Activated naive CD4-positive, alpha-beta T cell treated with anti-CD3 and anti-CD28 coated beads for 36 hours (primary cell): ENCODE results near the gene ICE1. TPM values are rescaled to one million over a fixed set of nuclear protein-coding genes. Genes with fewer than 3 reads are reported as not detected.

ENCODE experiments used
- CTCF ChIA-PET: fragments of 350-600 bp; sonication (Branson Sonifier 250); formaldehyde crosslinking; loops from one replicate; lab custom pipeline; 2021; ENCODE audit warnings: antibody characterized with exemption; lab: Charles Lee
- DNase-seq: peaks from one replicate; pipeline ENCODE4 v3.0.0-alpha.2; 2020
- H3K27ac Mint-ChIP-seq: one replicate; pipeline ENCODE4 v1.8.0; 2021; ENCODE audit warnings: mild to moderate bottlenecking, mixed read lengths
- H3K27me3 Mint-ChIP-seq: one replicate; pipeline ENCODE4 v1.8.0; 2021; ENCODE audit warnings: low read depth, mixed read lengths
- H3K36me3 Mint-ChIP-seq: one replicate; pipeline ENCODE4 v1.8.0; 2021; ENCODE audit warnings: low read depth, mixed read lengths
- H3K4me1 Mint-ChIP-seq: one replicate; pipeline ENCODE4 v1.8.0; 2021; ENCODE audit warnings: low read depth, mixed read lengths
- H3K4me3 Mint-ChIP-seq: one replicate; pipeline ENCODE4 v1.8.0; 2021; ENCODE audit warnings: mild to moderate bottlenecking, moderate library complexity, mixed read lengths
- H3K9me3 Mint-ChIP-seq: one replicate; pipeline ENCODE4 v1.8.0; 2021; ENCODE audit warnings: mixed read lengths
- intact Hi-C: fragments of 100-400 bp; cut with micrococcal nuclease; formaldehyde crosslinking; loops from one replicate; pipeline ENCODE4 v1.15.1; 2023
- total RNA-seq, 2 experiments: library from RNA; stranded (reverse); gene quantifications; one replicate each; pipeline ENCODE4 v1.2.3, GENCODE V29; 2021

The ICE1 gene
- total RNA-seq, 2 experiments from 2014 or later, result 19.1 to 20.6 TPM

DNA sequence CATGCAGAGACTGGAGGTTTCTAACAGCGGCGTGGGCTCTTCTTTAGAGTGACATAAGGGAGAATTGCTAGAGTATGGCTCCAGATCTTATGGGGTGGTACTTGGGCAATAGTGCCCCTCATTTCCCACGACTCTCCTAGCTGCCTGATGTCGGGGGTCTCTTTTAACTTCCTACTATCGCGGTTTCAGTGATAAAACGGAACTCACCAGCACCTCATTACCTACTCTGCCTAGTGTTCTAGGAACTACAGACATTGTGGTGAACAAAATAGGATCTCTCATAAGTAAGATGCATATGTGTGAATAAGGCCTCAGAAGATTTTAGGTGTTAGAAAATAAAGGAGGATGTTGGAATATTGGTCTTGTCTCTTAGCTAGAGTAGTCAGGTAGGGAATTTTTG lies 1.1 kb downstream of the ICE1 start:
- DNase-seq, result no peak
- H3K9me3 Mint-ChIP-seq, result no peaks in the 10 kb centered on the region
- CTCF ChIA-PET, result no interaction called here
- intact Hi-C loops, result loop anchor here (1.0 kb wide), 1 partner anchor 9 kb away; no protein-coding TSS in a partner anchor
- H3K27ac Mint-ChIP-seq, result no peak overlapping the region
- H3K36me3 Mint-ChIP-seq, result peaks cover 10% of the 10 kb centered on the region
- no peak overlapping the region for H3K4me3 Mint-ChIP-seq
- H3K27me3 Mint-ChIP-seq, result no peaks in the 10 kb centered on the region
- H3K4me1 Mint-ChIP-seq, result peaks cover 25% of the 10 kb centered on the region

DNA sequence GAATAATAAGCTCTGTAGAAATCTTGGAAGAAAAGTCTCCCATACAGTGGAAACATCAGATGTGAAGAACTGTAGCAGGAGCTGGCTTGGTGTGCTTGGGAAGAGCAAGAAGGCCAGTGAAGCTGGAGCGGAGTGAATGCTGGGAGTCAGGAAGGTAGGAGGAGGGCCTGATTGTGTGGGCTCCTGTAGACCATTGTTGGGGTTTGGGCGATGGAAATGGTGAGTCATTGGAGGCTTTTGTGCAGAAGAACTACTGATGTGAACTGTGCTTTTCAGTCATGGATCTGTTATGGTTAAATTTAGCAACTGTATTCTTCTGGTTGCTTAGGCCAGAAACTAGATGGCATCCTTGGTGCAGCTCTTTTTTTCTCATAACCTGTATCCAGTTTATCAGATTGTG lies 2.3 kb downstream of the ICE1 start:
- H3K36me3 Mint-ChIP-seq, result peaks cover 15% of the 10 kb centered on the region
- H3K9me3 Mint-ChIP-seq, result no peaks in the 10 kb centered on the region
- peak; percentile 48 for DNase-seq
- no peaks in the 10 kb centered on the region for H3K27me3 Mint-ChIP-seq
- CTCF ChIA-PET, result no interaction called here
- intact Hi-C loops, result no loop called here
- no peak overlapping the region for H3K27ac Mint-ChIP-seq
- H3K4me1 Mint-ChIP-seq, result peaks cover 30% of the 10 kb centered on the region
- H3K4me3 Mint-ChIP-seq, result no peak overlapping the region

DNA sequence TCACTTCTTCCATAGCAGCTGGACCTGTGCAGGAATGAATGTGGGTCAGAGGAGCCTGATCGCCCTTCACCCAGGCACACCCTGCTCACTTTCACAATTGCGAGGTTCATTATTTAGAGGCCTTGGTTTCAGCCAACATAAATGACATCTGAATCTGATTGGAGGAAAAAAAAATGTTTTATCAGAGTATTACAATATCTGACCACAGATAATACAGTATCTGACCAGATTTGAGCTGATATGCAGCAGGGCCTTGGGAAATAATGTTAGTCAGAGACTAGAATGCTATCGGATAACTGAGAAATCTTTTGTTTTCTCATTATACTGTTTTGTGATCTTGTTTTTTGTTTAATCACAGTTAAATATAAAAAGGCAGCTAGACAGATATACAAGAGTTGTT lies 7.7 kb downstream of the ICE1 start:
- Mint-ChIP-seq H3K9me3 (no peaks in the 10 kb centered on the region), H3K4me3 (no peak overlapping the region), H3K4me1 (peaks cover 53% of the 10 kb centered on the region), H3K36me3 (peaks cover 12% of the 10 kb centered on the region), H3K27ac (no peak overlapping the region), H3K27me3 (no peaks in the 10 kb centered on the region)
- no peak for DNase-seq
- CTCF ChIA-PET, result no interaction called here
- intact Hi-C loops, result no loop called here

DNA sequence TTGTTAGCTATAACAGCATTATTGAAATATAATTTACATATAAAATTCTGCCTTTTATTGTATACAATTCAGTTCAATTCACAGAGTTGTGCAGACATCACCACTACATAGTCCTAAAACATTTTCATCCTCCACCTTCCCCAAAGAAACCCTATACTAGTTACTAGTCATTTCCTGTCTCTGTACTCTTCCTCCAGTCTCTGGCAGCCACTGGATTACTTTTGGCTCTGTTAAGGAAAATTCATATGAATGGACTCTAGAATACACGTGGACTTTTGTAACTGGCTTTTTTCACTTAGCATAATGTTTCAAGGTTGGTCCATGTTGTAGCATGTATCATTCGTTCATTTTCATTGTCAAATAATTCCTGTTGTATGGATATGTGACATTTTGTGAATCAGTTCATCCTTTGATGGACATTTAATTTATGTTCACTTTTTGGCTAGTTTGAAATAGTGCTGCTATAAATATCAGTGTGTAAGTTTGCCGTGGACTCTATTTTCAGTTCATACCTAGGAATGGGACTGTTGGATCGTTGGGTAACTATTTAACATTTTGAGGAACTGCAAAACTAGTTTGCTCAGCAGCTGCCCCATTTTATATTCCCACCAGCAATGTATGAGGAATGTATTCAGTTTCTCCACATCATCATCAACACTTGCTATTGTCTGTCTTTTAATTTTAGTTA lies 9.7 kb downstream of the ICE1 start:
- H3K36me3 Mint-ChIP-seq, result peaks cover 9% of the 10 kb centered on the region
- no peaks in the 10 kb centered on the region for H3K27me3 Mint-ChIP-seq
- DNase-seq, result no peak
- H3K4me3 Mint-ChIP-seq, result no peak overlapping the region
- H3K4me1 Mint-ChIP-seq, result peaks cover 54% of the 10 kb centered on the region
- H3K9me3 Mint-ChIP-seq, result no peaks in the 10 kb centered on the region
- intact Hi-C loops, result loop anchor here (1.0 kb wide), 1 partner anchor 9 kb away; no protein-coding TSS in a partner anchor
- H3K27ac Mint-ChIP-seq, result no peak overlapping the region
- CTCF ChIA-PET, result no interaction called here

GRCh38 chr5:5436203-5436760 lies 13.8 kb downstream of the ICE1 start:
- H3K27me3 Mint-ChIP-seq, result no peaks in the 10 kb centered on the region
- H3K36me3 Mint-ChIP-seq, result peaks cover 14% of the 10 kb centered on the region
- H3K27ac Mint-ChIP-seq, result no peak overlapping the region
- intact Hi-C loops, result no loop called here
- no peak overlapping the region for H3K4me3 Mint-ChIP-seq
- H3K4me1 Mint-ChIP-seq, result peaks cover 30% of the 10 kb centered on the region
- CTCF ChIA-PET, result no interaction called here
- DNase-seq, result no peak
- H3K9me3 Mint-ChIP-seq, result no peaks in the 10 kb centered on the region

DNA sequence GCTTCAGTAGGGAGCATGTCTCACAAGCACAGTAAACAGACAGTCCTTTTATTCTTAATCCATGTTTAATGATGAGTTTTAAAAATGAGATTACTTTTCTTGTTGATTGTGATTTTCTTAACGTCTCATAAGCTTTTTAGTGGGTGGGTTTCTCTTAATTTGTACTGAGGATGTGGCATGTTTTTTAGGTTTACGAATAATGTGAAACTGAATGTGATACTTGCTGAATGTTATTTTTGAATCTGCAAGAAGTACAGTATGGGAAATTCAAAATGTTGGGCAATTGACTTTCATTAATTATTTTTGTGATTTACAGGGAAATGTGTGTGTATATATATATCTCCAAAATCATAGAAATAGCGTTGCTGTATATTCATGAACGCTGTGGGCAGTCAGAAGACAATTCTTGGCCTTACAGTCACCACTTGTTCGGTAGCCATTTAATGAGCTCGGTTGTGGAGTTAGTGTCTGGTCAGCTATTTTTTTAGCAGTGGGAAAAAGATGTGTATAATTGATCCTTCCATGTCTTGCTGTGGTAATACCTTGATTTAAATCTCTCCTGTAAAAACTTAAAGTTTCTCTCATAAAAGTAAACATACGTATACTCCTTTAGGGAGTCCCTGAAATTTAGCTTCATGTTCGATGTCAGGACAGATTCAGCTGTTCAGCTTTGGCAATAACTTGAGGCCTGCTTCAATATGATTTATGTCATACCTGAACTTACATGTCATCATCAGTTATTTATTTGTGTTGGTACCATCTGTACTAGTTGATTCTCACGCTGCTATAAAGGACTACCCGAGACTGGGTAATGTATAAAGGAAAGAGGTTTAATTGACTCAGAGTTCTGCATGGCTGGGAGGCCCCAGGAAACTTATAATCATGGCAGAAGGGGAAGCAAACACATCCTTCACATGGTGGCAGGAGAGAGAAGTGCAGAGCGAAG lies 15.0 kb downstream of the ICE1 start:
- CTCF ChIA-PET, result no interaction called here
- Mint-ChIP-seq H3K4me3 (no peak overlapping the region), H3K27ac (peak overlapping the region; percentile 20), H3K9me3 (no peaks in the 10 kb centered on the region), H3K36me3 (peaks cover 20% of the 10 kb centered on the region), H3K27me3 (no peaks in the 10 kb centered on the region), H3K4me1 (peaks cover 19% of the 10 kb centered on the region)
- intact Hi-C loops, result no loop called here
- DNase-seq, result no peak

- Mint-ChIP-seq H3K4me3 (no peak overlapping the region), H3K27ac (no peak overlapping the region), H3K27me3 (no peaks in the 10 kb centered on the region), H3K4me1 (no peaks in the 10 kb centered on the region), H3K9me3 (no peaks in the 10 kb centered on the region), H3K36me3 (peaks cover 37% of the 10 kb centered on the region)
- no peak for DNase-seq
- intact Hi-C loops, result no loop called here
- CTCF ChIA-PET, result no interaction called here
These were observed 29.4 kb downstream of the ICE1 start for GRCh38 chr5:5451863-5452262.

GRCh38 chr5:5453131-5453530 lies 30.7 kb downstream of the ICE1 start:
- CTCF ChIA-PET, result interaction anchor here (0.6 to 1.0 kb wide), 2 partner anchors 105 to 1128 kb away, joined by 3 read pairs; no protein-coding TSS in a partner anchor
- H3K27ac Mint-ChIP-seq, result no peak overlapping the region
- H3K4me3 Mint-ChIP-seq, result no peak overlapping the region

GRCh38 chr5:5454391-5454790 lies 31.9 kb downstream of the ICE1 start:
- Mint-ChIP-seq H3K27ac (no peak overlapping the region), H3K4me3 (no peak overlapping the region), H3K27me3 (no peaks in the 10 kb centered on the region), H3K4me1 (no peaks in the 10 kb centered on the region), H3K9me3 (no peaks in the 10 kb centered on the region), H3K36me3 (peaks cover 48% of the 10 kb centered on the region)
- CTCF ChIA-PET, result no interaction called here
- intact Hi-C loops, result no loop called here
- no peak for DNase-seq

More at GRCh38 chr5:5453131-5453530, 30.7 kb downstream of the ICE1 start:
- peaks cover 41% of the 10 kb centered on the region for H3K36me3 Mint-ChIP-seq
- H3K9me3 Mint-ChIP-seq, result no peaks in the 10 kb centered on the region
- no peak for DNase-seq
- H3K27me3 Mint-ChIP-seq, result no peaks in the 10 kb centered on the region
- H3K4me1 Mint-ChIP-seq, result no peaks in the 10 kb centered on the region
- intact Hi-C loops, result no loop called here

- CTCF ChIA-PET, result no interaction called here
- no peaks in the 10 kb centered on the region for H3K4me1 Mint-ChIP-seq
- intact Hi-C loops, result no loop called here
- H3K36me3 Mint-ChIP-seq, result peaks cover 58% of the 10 kb centered on the region
- no peaks in the 10 kb centered on the region for H3K9me3 Mint-ChIP-seq
- no peak for DNase-seq
- H3K27ac Mint-ChIP-seq, result no peak overlapping the region
- H3K27me3 Mint-ChIP-seq, result no peaks in the 10 kb centered on the region
- no peak overlapping the region for H3K4me3 Mint-ChIP-seq
These were observed 34.4 kb downstream of the ICE1 start for GRCh38 chr5:5456858-5457257.

DNA sequence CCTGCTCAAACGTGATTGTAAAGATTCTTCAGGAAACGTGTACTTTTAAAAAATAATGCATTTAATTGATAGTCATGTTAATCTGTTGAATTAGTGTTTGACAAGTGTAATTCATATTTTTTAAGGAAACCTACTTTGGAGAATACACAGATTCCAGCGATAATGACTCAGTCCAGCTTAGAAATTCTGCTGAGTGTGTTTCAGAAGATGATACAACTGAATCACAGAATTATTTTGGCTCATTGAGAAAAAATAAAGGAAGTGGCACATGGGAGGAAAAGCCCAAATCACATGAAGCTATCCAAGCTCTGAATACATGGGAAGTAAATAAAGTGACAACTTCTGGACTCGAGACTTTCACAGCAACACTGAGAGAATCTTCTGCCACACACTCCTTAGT lies 37.8 kb downstream of the ICE1 start:
- Mint-ChIP-seq H3K4me1 (no peaks in the 10 kb centered on the region), H3K27ac (no peak overlapping the region), H3K9me3 (no peaks in the 10 kb centered on the region), H3K27me3 (no peaks in the 10 kb centered on the region), H3K4me3 (no peak overlapping the region), H3K36me3 (peaks cover 74% of the 10 kb centered on the region)
- DNase-seq, result no peak
- intact Hi-C loops, result no loop called here
- CTCF ChIA-PET, result no interaction called here

DNA sequence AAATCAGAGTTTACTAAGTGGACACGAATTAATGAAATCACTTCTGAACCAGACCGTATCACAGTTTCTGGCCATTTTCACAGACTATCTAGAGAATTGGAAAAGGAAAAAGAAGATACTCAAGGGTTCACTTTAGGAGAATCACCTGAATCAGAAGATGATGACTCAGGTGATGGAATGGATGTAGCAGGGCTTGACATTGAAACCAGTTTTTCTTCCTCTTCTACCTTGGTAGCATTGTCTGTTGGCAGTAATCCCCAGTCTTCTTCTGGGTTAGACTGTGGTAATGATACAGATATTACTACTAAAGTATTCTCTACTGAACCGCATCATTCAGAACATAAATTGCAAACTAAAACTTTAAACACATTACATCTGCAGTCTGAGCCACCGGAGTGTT lies 38.5 kb downstream of the ICE1 start:
- no peak for DNase-seq
- H3K9me3 Mint-ChIP-seq, result no peaks in the 10 kb centered on the region
- no peak overlapping the region for H3K27ac Mint-ChIP-seq
- H3K27me3 Mint-ChIP-seq, result no peaks in the 10 kb centered on the region
- peaks cover 71% of the 10 kb centered on the region for H3K36me3 Mint-ChIP-seq
- no peaks in the 10 kb centered on the region for H3K4me1 Mint-ChIP-seq
- intact Hi-C loops, result no loop called here
- H3K4me3 Mint-ChIP-seq, result no peak overlapping the region
- CTCF ChIA-PET, result no interaction called here
